ENCODE results near the gene RAB28. TPM values are rescaled to one million over a fixed set of nuclear protein-coding genes. Genes with fewer than 3 reads are reported as not detected.

Gene RAB28
- total RNA-seq (1 to 10 TPM; 5.1 to 6.9 (median 5.8) TPM), polyA plus RNA-seq (1 to 10 TPM; 5.2 to 9.0 (median 7.8) TPM)
- long read RNA-seq, donor 1, partial matches to known transcripts, result 3 of 10 reads
- long read RNA-seq, donor 1, other reads (novel, unspliced or antisense), result 1 of 10 reads
- long read RNA-seq, donor 2, transcript RAB28-202 (7 exons, 1,715 nt), result major isoform, 8 of 14 reads
- long read RNA-seq, donor 2, partial matches to known transcripts, result 1 of 14 reads
- long read RNA-seq, donor 2, other reads (novel, unspliced or antisense), result 3 of 14 reads

DNA sequence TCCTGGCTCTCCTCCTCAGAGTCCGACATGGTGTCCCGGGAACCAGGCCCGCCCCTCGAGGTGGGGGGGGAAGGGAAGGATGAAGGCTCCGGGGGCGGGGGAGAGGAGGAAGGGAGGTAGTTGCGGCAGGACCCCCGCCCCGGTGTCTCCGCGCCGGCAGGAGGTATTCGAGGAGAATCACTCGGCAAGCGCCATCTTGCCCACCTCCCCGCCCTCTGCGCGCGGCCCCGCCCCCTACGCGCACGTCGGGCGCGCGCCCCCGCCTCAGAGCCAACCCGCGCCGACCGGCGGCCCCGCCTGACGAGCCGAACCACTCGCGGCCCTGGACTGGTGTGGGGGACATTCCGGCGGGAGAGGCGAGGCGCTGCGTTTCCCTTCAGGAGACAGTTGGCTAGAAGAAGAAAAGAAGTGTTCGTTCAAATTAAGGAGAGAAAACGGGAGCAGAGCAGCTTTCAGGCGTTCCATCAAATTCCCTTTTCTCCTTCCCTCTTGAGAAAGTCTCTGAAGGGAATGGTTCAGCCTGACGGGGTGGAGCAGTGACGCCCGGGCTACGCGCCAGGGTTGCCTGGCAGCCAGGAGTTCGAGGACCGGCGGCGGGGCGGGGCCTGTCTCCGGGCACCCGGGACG, at the start of gene RAB28:
Gene RAB28 (minus strand): TSS at position 219 of the 627 bp plus-strand sequence.
- ATAC-seq (peak; percentile 100), DNase-seq (peak; percentile 94 to 97)
- TF ChIP-seq, protein P1, sequence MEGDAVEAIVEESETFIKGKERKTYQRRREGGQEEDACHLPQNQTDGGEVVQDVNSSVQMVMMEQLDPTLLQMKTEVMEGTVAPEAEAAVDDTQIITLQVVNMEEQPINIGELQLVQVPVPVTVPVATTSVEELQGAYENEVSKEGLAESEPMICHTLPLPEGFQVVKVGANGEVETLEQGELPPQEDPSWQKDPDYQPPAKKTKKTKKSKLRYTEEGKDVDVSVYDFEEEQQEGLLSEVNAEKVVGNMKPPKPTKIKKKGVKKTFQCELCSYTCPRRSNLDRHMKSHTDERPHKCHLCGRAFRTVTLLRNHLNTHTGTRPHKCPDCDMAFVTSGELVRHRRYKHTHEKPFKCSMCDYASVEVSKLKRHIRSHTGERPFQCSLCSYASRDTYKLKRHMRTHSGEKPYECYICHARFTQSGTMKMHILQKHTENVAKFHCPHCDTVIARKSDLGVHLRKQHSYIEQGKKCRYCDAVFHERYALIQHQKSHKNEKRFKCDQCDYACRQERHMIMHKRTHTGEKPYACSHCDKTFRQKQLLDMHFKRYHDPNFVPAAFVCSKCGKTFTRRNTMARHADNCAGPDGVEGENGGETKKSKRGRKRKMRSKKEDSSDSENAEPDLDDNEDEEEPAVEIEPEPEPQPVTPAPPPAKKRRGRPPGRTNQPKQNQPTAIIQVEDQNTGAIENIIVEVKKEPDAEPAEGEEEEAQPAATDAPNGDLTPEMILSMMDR (IDR thresholded peaks at IDR 0.05), result no peak
- Histone ChIP-seq H3K36me3 (ENCODE audit: insufficient read depth in 1 of 2, low read depth in 1 of 2) (peaks cover 0 to 2% of the 10 kb centered on the region in 2 donors), H3K4me3 (peak within 1 kb of the TSS; percentile 92), H3K4me1 (peaks cover 22% of the 10 kb centered on the region), H3K9me3 (no peaks in the 10 kb centered on the region), H3K27me3 (ENCODE audit: insufficient read depth in 3 of 3, low read length in 2 of 3) (peaks cover 0 to 4% (median 0%) of the 10 kb centered on the region in 3 donors), H3K27ac (peak within 1 kb of the TSS; percentile 90)
- 0 to 1% (median 0%) methylated on average over 39 to 59 of the region's 59 CpGs for WGBS, 3 donors
- intact Hi-C loops (cut with DNase I), result loop anchor here (10.0 kb wide), 1 partner anchor 141 kb away; the partner anchor contains the start of gene BOD1L1 (in 2 of the 2)

DNA sequence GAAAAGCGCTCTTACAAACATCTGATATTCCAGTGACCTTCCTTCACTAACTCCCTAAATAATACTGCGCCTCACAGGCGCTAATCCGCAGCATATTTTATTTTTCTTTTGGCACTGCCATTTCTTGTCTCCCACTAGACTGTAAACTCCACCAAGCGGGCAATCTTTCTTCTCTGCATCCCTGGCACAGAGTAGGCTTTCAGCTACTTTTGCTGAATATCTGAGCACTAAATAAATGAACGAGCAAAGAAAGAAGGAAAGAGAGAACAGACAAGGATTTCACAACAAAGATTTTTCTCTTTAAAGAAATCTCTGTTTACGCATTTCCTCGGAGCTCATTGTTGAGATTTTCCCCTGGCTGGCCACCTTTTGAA, 47.5 kb upstream of the RAB28 start:
- DNase-seq (no peak), ATAC-seq (no peak)
- Histone ChIP-seq H3K4me1 (no peaks in the 10 kb centered on the region), H3K27me3 (ENCODE audit: insufficient read depth in 3 of 3, low read length in 2 of 3) (peaks cover 6 to 95% (median 64%) of the 10 kb centered on the region in 3 donors), H3K9me3 (no peaks in the 10 kb centered on the region), H3K27ac (no peak overlapping the region), H3K4me3 (no peak overlapping the region), H3K36me3 (ENCODE audit: insufficient read depth in 1 of 2, low read depth in 1 of 2) (no peaks in the 10 kb centered on the region)
- 20 to 27% (median 22%) methylated on average over 8 of the region's 8 CpGs for WGBS, 3 donors
- intact Hi-C loops (cut with DNase I), result no loop called here
- TF ChIP-seq, protein P1 (IDR thresholded peaks at IDR 0.05), result no peak

DNA sequence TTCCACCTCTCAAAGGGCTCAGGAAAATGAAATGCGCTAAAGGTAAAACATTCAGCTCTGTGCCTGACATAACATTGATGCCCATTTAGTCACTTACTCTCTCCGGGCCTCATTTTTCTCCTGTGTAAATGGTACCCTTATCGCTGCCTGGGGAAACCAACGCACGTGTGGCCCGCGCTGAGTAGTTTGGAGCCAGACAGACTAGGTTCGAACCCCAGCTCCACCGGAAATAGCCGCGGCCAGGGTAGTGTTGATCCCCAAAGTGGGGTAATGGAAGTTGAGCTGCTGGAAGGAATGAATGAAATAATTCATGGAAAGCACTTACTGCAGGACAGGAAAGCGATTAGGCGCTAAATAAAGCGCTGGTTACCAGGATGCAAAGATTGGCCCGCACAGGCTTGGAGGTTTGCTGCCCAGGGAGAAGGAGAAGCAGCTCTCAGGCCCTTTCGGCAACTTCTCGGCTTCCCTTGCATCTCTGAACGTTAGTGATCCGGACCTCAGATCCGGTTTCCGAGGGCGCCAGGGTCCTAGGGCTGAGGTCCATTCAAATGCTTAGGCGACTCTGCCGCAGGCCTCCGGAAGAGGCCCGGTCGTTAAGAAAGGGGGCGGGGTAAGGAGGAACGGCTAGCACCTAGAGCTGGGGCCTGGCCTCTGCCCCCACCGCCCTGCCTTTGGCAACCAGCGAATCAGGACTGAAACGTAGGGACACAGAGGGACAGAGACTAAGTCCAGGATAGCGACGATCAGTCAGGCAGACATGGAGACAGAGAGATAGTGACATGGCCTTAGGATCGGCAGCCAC, 46.9 kb upstream of the RAB28 start:
- no peak for DNase-seq
- WGBS, 3 donors, result 4 to 6% (median 6%) methylated on average over 35 of the region's 35 CpGs
- Histone ChIP-seq H3K27ac (no peak overlapping the region), H3K27me3 (ENCODE audit: insufficient read depth in 3 of 3, low read length in 2 of 3) (peaks cover 6 to 95% (median 60%) of the 10 kb centered on the region in 3 donors), H3K9me3 (no peaks in the 10 kb centered on the region), H3K4me1 (no peaks in the 10 kb centered on the region), H3K4me3 (no peak overlapping the region), H3K36me3 (ENCODE audit: insufficient read depth in 1 of 2, low read depth in 1 of 2) (no peaks in the 10 kb centered on the region)
- TF ChIP-seq, protein P1 (IDR thresholded peaks at IDR 0.05), result no peak
- ATAC-seq, result no peak
- intact Hi-C loops (cut with DNase I), result no loop called here

DNA sequence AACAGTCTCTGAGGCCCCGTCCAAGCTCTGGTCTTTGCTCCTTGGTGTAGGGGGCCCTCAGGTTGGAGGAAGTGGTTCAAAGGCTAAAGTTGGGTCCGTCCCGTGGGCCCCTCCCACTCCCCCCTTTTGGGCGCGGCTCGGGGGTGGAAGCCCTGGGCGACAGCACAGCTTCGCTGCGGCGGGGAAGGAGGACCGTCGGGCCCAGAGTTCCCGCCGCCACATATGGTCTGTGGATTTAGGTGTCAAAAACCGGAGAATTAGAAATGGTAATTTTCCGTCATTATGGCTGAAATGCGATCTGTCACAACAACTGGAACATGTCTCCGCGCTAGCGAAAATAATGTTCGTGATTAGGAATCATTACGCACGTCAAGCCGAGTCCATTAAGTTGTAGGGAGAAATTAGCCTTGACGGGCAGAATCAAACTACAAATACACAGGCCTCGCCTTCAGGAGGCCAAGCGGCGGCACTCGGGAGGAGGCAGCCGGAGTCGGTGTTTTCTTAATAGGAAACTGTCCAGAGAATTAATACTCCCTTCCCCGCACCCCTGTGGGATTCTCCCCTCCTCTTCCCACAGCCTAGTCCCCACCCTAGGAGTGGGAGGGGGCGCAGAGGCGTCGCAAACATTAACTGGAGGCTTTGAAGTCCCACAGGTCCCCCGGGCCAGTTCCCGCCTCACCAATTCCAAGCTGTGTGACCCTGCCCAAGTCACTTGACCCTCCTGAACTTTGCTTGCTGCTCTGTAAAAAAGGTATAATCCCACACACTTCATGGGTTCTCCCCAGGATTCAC, 45.2 kb upstream of the RAB28 start:
- no peaks in the 10 kb centered on the region for H3K4me1 ChIP-seq
- H3K36me3 ChIP-seq (ENCODE audit: insufficient read depth in 1 of 2, low read depth in 1 of 2), result no peaks in the 10 kb centered on the region
- no peak overlapping the region for H3K27ac ChIP-seq
- TF ChIP-seq, protein P1 (IDR thresholded peaks at IDR 0.05), result no peak
- H3K4me3 ChIP-seq, result no peak overlapping the region
- H3K9me3 ChIP-seq, result peaks cover 8% of the 10 kb centered on the region
- intact Hi-C loops (cut with DNase I), result no loop called here
- no peak for DNase-seq
- 4 to 9% (median 6%) methylated on average over 37 of the region's 37 CpGs for WGBS, 3 donors
- ATAC-seq, result no peak
- H3K27me3 ChIP-seq (ENCODE audit: insufficient read depth in 3 of 3, low read length in 2 of 3), result peaks cover 2 to 95% (median 58%) of the 10 kb centered on the region in 3 donors

Data from psoas muscle (tissue), 8 donors.